H9 (cell line): ENCODE data around the gene TMEM132D. TPM values are rescaled to one million over a fixed set of nuclear protein-coding genes. Genes with fewer than 3 reads are reported as not detected.

ENCODE experiments used
- DNase-seq: peaks from one replicate; pipeline ENCODE4 v3.0.0-alpha.2; 2017
- H2AFZ ChIP-seq: one replicate; pipeline ENCODE4 v1.6.1; 2013; ENCODE audit warnings: mild to moderate bottlenecking, low read length, control low read depth, moderate library complexity
- H2AK5ac ChIP-seq: 2 replicates; pipeline ENCODE4 v1.6.1; 2013; ENCODE audit warnings: low read length, control low read depth, mixed read lengths; ENCODE audit not compliant: insufficient read length
- H2BK120ac ChIP-seq: one replicate; pipeline ENCODE4 v1.6.1; 2013; ENCODE audit warnings: low read depth, mild to moderate bottlenecking, low read length, control low read depth, inconsistent platforms; ENCODE audit not compliant: poor library complexity, severe bottlenecking
- H2BK12ac ChIP-seq: 2 replicates; pipeline ENCODE4 v1.6.1; 2013; ENCODE audit warnings: low read length, control low read depth, mixed read lengths, low read depth; ENCODE audit not compliant: insufficient read length
- H2BK15ac ChIP-seq: 2 replicates; pipeline ENCODE4 v1.6.1; 2013; ENCODE audit warnings: low read depth, low read length, control low read depth
- H2BK20ac ChIP-seq: one replicate; pipeline ENCODE4 v1.6.1; 2013; ENCODE audit warnings: low read depth, mild to moderate bottlenecking, low read length, control low read depth, inconsistent platforms; ENCODE audit not compliant: poor library complexity, severe bottlenecking
- H2BK5ac ChIP-seq: 2 replicates; pipeline ENCODE4 v1.6.1; 2013; ENCODE audit warnings: low read length, control low read depth, mixed read lengths; ENCODE audit not compliant: insufficient read length
- H3K14ac ChIP-seq: 2 replicates; pipeline ENCODE4 v1.6.1; 2013; ENCODE audit warnings: low read length, control low read depth; ENCODE audit not compliant: insufficient read depth
- H3K18ac ChIP-seq: 2 replicates; pipeline ENCODE4 v1.6.1; 2013; ENCODE audit warnings: low read depth, mild to moderate bottlenecking, mixed read lengths, low read length, control low read depth; ENCODE audit not compliant: insufficient read length
- H3K23ac ChIP-seq: 2 replicates; pipeline ENCODE4 v1.6.1; 2013; ENCODE audit warnings: low read length, control low read depth, mixed read lengths, low read depth; ENCODE audit not compliant: insufficient read length
- H3K23me2 ChIP-seq: 2 replicates; pipeline ENCODE4 v1.6.1; 2013; ENCODE audit warnings: low read depth, mild to moderate bottlenecking, mixed read lengths, low read length, control low read depth; ENCODE audit not compliant: insufficient read length, poor library complexity, severe bottlenecking
- H3K27ac ChIP-seq: 2 replicates; pipeline ENCODE4 v1.5.1; 2013; ENCODE audit warnings: low read length, control low read depth, mixed read lengths, low read depth; ENCODE audit not compliant: insufficient read length
- H3K27me3 ChIP-seq: 2 replicates; pipeline ENCODE4 v1.6.1; 2013; ENCODE audit warnings: low read length, control low read depth, inconsistent platforms; ENCODE audit not compliant: insufficient read depth
- H3K4ac ChIP-seq: 2 replicates; pipeline ENCODE4 v1.6.1; 2013; ENCODE audit warnings: low read depth, mild to moderate bottlenecking, control low read depth, inconsistent platforms, low read length, moderate library complexity
- H3K4me1 ChIP-seq: 2 replicates; pipeline ENCODE4 v1.6.1; 2013; ENCODE audit warnings: low read length, control low read depth, inconsistent platforms; ENCODE audit not compliant: insufficient read depth
- H3K4me2 ChIP-seq: 2 replicates; pipeline ENCODE4 v1.6.1; 2013; ENCODE audit warnings: low read length, control low read depth, mixed read lengths; ENCODE audit not compliant: insufficient read length, insufficient read depth
- H3K56ac ChIP-seq: 2 replicates; pipeline ENCODE4 v1.6.1; 2013; ENCODE audit warnings: low read depth, mild to moderate bottlenecking, mixed read lengths, low read length, control low read depth; ENCODE audit not compliant: insufficient read length
- H3K79me1 ChIP-seq: 2 replicates; pipeline ENCODE4 v1.6.1; 2013; ENCODE audit warnings: low read depth, mild to moderate bottlenecking, moderate library complexity, low read length, control low read depth, inconsistent platforms; ENCODE audit not compliant: insufficient read depth, poor library complexity, severe bottlenecking
- H3K79me2 ChIP-seq: 2 replicates; pipeline ENCODE4 v1.6.1; 2013; ENCODE audit warnings: low read length, control low read depth, inconsistent platforms; ENCODE audit not compliant: insufficient read depth
- H3K9ac ChIP-seq: 2 replicates; pipeline ENCODE4 v1.6.1; 2013; ENCODE audit warnings: low read length, control low read depth, mixed read lengths; ENCODE audit not compliant: insufficient read length; ENCODE audit errors: extremely low read depth
- H3K9me3 ChIP-seq: one replicate; pipeline ENCODE4 v1.6.1; 2013; ENCODE audit warnings: low read depth, low read length, inconsistent platforms; ENCODE audit not compliant: control insufficient read depth
- H3T11ph ChIP-seq: one replicate; pipeline ENCODE4 v1.6.1; 2013; ENCODE audit warnings: mild to moderate bottlenecking, low read length, control low read depth, inconsistent platforms
- H4K20me1 ChIP-seq: one replicate; pipeline ENCODE4 v1.6.1; 2013; ENCODE audit not compliant: control insufficient read depth, insufficient read length, insufficient read depth
- H4K5ac ChIP-seq: 2 replicates; pipeline ENCODE4 v1.6.1; 2013; ENCODE audit warnings: low read depth, mild to moderate bottlenecking, mixed read lengths, low read length, control low read depth; ENCODE audit not compliant: insufficient read length
- H4K8ac ChIP-seq: replicated peaks from 2 replicates; pipeline ENCODE4 v1.6.1; 2013; ENCODE audit warnings: low read length, control low read depth, mixed read lengths, low read depth; ENCODE audit not compliant: insufficient read length
- H4K91ac ChIP-seq: 2 replicates; pipeline ENCODE4 v1.6.1; 2013; ENCODE audit warnings: low read depth, mild to moderate bottlenecking, moderate library complexity, mixed read lengths, low read length, control low read depth; ENCODE audit not compliant: insufficient read length
- H3K27ac Mint-ChIP-seq, 3 experiments: 2 replicates in 2 of 3; 3 replicates in 1 of 3; pipeline ENCODE4 v1.8.0; 2020 to 2021; ENCODE audit warnings: mixed read lengths in 3 of 3, mild to moderate bottlenecking in 1 of 3, moderate library complexity in 1 of 3
- H3K27me3 Mint-ChIP-seq: 2 replicates; pipeline ENCODE4 v1.8.0; 2021; ENCODE audit warnings: low read depth, mild to moderate bottlenecking, moderate library complexity, mixed read lengths
- H3K36me3 Mint-ChIP-seq, 3 experiments: 2 replicates in 2 of 3; 3 replicates in 1 of 3; pipeline ENCODE4 v1.8.0; 2020 to 2021; ENCODE audit warnings: low read depth in 3 of 3, mixed read lengths in 3 of 3; ENCODE audit not compliant: insufficient read depth in 1 of 3
- H3K4me1 Mint-ChIP-seq, 2 experiments: 2 replicates each; pipeline ENCODE4 v1.8.0; 2020; ENCODE audit warnings: mixed read lengths in 2 of 2
- H3K4me3 Mint-ChIP-seq, 2 experiments: 2 replicates in 1 of 2; 3 replicates in 1 of 2; pipeline ENCODE4 v1.8.0; 2020 to 2021; ENCODE audit warnings: mild to moderate bottlenecking in 2 of 2, mixed read lengths in 2 of 2, moderate library complexity in 1 of 2
- H3K9me3 Mint-ChIP-seq, 2 experiments: 2 replicates in 1 of 2; 3 replicates in 1 of 2; pipeline ENCODE4 v1.8.0; 2020; ENCODE audit warnings: mild to moderate bottlenecking in 2 of 2, mixed read lengths in 2 of 2, moderate library complexity in 1 of 2
- WGBS: extraction: QIAGEN DNeasy Blood & Tissue Kit; methylation state at CpG from one replicate; pipeline ENCODE4 v1.1.7; 2013; ENCODE audit warnings: missing lambda C conversion rate, low lambda C conversion rate, mixed read lengths; ENCODE audit not compliant: insufficient read length; ENCODE audit errors: extremely low coverage; 5-methylcytosine and 5-hydroxymethylcytosine counted together
- total RNA-seq: library from RNA; stranded (reverse); gene quantifications from 2 replicates; pipeline ENCODE4 v1.2.1, GENCODE V29; 2021
- TF ChIP-seq, protein P1 (sequence below): fragments of 200-600 bp; sonication (generic); conservative IDR thresholded peaks from 3 replicates; pipeline ENCODE4 v1.8.0; 2021; ENCODE audit warnings: antibody characterized with exemption, mild to moderate bottlenecking

Gene TMEM132D
- total RNA-seq, 1 experiment from 2014 or later, result 6.1 TPM

DNA sequence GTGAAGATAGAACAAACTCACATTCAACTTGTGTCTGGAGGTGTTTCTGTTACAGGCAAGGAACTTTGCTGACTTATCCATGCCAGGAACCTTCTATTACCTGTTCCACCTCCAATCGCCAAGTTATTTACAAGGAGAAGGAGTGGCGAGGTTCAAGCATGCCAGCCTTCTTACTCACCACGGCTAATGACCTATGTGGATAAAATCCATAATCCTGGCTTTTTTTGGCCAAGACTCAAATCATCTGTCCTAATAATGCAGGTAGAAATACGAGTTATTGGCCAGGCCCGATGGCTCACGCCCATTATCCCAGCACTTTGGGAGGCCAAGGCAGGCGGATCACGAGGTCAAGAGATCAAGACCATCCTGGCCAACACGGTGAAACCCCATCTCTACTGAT is 241.6 kb downstream of the TMEM132D start:
- Histone ChIP-seq H3K4me1 (peaks cover 6% of the 10 kb centered on the region; the same call in 1 of the 2 replicates), H3K79me1 (no peaks in the 10 kb centered on the region), H2AFZ (no peak overlapping the region), H2BK20ac (no peak overlapping the region), H3K27ac (no peak overlapping the region), H3K23ac (no peak overlapping the region), H4K20me1 (no peaks in the 10 kb centered on the region), H3K79me2 (no peaks in the 10 kb centered on the region), H3K23me2 (no peaks in the 10 kb centered on the region), H3K18ac (no peak overlapping the region), H3K9me3 (no peaks in the 10 kb centered on the region), H3K14ac (no peak overlapping the region), H3K9ac (no peak overlapping the region), H2BK15ac (no peak overlapping the region), H3K4me2 (no peak overlapping the region), H2BK120ac (no peak overlapping the region), H2AK5ac (no peak overlapping the region), H2BK12ac (no peak overlapping the region), H2BK5ac (no peak overlapping the region), H3T11ph (no peak overlapping the region), H3K27me3 (no peaks in the 10 kb centered on the region), H3K56ac (no peak overlapping the region), H4K91ac (no peak overlapping the region), H4K5ac (no peak overlapping the region), H3K4ac (no peak overlapping the region), H4K8ac (no peak overlapping the region)
- no CpG with 5 or more reads among the region's 9 CpGs for WGBS
- Mint-ChIP-seq H3K4me3 (no peak overlapping the region), H3K4me1 (peaks cover 24 to 31% of the 10 kb centered on the region in 2 experiments), H3K27me3 (no peaks in the 10 kb centered on the region; the same call in 1 of the 2 replicates), H3K36me3 (peaks cover 3 to 14% (median 7%) of the 10 kb centered on the region in 3 experiments; a peak in 4 of 7 replicates), H3K9me3 (peaks cover 0 to 2% of the 10 kb centered on the region in 2 experiments; a peak in 1 of 5 replicates), H3K27ac (no peak overlapping the region; a peak in 1 of 7 replicates)
- no peak for DNase-seq
- TF ChIP-seq, protein P1, sequence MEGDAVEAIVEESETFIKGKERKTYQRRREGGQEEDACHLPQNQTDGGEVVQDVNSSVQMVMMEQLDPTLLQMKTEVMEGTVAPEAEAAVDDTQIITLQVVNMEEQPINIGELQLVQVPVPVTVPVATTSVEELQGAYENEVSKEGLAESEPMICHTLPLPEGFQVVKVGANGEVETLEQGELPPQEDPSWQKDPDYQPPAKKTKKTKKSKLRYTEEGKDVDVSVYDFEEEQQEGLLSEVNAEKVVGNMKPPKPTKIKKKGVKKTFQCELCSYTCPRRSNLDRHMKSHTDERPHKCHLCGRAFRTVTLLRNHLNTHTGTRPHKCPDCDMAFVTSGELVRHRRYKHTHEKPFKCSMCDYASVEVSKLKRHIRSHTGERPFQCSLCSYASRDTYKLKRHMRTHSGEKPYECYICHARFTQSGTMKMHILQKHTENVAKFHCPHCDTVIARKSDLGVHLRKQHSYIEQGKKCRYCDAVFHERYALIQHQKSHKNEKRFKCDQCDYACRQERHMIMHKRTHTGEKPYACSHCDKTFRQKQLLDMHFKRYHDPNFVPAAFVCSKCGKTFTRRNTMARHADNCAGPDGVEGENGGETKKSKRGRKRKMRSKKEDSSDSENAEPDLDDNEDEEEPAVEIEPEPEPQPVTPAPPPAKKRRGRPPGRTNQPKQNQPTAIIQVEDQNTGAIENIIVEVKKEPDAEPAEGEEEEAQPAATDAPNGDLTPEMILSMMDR, result no peak
